Measurements from ENCODE around the gene IGSF23. TPM values are rescaled to one million over a fixed set of nuclear protein-coding genes. Genes with fewer than 3 reads are reported as not detected.

IGSF23 gene
- total and polyA plus RNA-seq, 2 of the 13 experiments (the other 11 are each of a cell fraction or from before 2014, with no cell fraction given): 2.3 to 8.8 TPM

DNA sequence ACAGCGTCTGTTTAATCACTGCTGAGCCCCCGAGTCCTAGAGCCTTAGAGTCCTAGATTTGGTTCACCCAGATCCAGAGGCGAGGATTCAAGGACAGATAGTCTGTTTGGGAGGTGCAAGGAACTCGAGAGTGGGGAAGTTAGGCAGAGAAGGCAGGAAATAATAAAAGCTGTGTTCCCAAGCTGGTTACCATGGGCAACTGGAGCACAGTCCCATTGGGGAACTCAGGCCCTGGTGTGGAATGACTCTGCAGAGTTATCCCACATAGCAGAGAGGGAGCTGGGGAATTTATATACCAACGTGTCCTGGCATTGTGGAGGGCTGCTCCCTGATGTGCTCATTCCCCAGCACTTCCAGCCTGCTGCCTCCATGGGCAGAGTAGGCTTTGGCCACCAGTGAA, 9.7 kb downstream of the IGSF23 start:
- ATAC-seq (no peak), FAIRE-seq (no peak), DNase-seq (ENCODE audit: low spot score) (no peak)
- Histone ChIP-seq H3K79me2 (ENCODE audit: insufficient read depth, low read length) (no peaks in the 10 kb centered on the region), H4K20me1 (ENCODE audit: insufficient read depth, low read length) (no peaks in the 10 kb centered on the region), H3K36me3 (replicated peaks in 1 of 2; ENCODE audit: control insufficient read depth in 1 of 2, insufficient read depth in 2 of 2, low read length in 2 of 2) (peaks cover 0 to 9% of the 10 kb centered on the region in 2 experiments; a peak in 3 of 5 replicates), H3K4me3 (replicated peaks in 1 of 3; ENCODE audit: insufficient read depth in 1 of 3, low read depth in 2 of 3, low read length in 3 of 3) (no peak overlapping the region), H3K27me3 (ENCODE audit: control insufficient read depth in 1 of 2, insufficient read depth in 2 of 2, low read length in 2 of 2) (no peaks in the 10 kb centered on the region), H3K4me2 (ENCODE audit: low read depth, low read length) (no peak overlapping the region), H2AFZ (ENCODE audit: low read length) (no peak overlapping the region), H3K9ac (ENCODE audit: insufficient read depth, low read depth, low read length) (no peak overlapping the region), H3K27ac (ENCODE audit: extremely low read length, insufficient read depth, low read length) (peak overlapping the region; percentile 25), H3K4me1 (ENCODE audit: insufficient read depth, low read length) (peaks cover 64% of the 10 kb centered on the region), H3K9me3 (ENCODE audit: low read length) (no peaks in the 10 kb centered on the region)
- in situ Hi-C loops (cut with HindIII; ENCODE audit: extremely low pct_ligation_motif_present, low pct_unique_long_range_greater_than_20kb) (no loop called here), intact Hi-C loops (cut with micrococcal nuclease; ENCODE audit: unreplicated experiment) (no loop called here)
- ChIA-PET POLR2A (interaction anchor here (6.0 kb wide), 1 partner anchor 9 kb away, joined by 87 read pairs; the partner anchor contains the start of gene IGSF23), CTCF (ENCODE audit: low intra/inter-chr PET ratio, low total read pairs) (no interaction called here)
- WGBS (ENCODE audit: low lambda C conversion rate): 93% methylated on average over 5 of the region's 5 CpGs
- BruUV-seq (replicated peaks): no TSS peak
- TF ChIP-seq MTA1 (CRISPR knock-in tag; IDR thresholded peaks at IDR 0.05; ENCODE audit: borderline replicate concordance): no peak
- TF ChIP-seq, protein P1, sequence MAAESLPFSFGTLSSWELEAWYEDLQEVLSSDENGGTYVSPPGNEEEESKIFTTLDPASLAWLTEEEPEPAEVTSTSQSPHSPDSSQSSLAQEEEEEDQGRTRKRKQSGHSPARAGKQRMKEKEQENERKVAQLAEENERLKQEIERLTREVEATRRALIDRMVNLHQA (CRISPR knock-in tag; IDR thresholded peaks at IDR 0.05): no peak
- TF ChIP-seq ZNF383 (CRISPR knock-in tag; IDR thresholded peaks at IDR 0.05; ENCODE audit: borderline replicate concordance): no peak
- TF ChIP-seq RFX1 (IDR thresholded peaks at IDR 0.05): peak; percentile 40; the same call in 1 of the 2 replicates

DNA sequence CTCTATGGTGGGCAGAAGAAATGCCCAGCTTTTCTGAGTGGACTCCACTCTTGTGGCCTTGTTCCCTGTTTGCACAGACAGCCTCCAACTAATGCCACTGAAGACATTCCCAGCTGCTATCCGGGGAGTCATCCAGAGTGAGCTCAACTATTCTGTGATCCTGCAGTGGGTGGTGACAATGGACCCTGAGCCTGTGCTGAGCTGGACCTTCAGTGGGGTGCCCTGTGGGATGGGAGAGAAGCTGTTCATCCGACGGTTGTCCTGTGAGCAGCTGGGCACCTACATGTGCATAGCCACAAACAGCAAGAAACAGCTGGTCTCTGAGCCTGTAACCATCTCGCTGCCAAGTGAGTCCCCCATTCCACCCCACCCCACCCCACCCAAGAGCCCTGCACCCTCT, 10.3 kb downstream of the IGSF23 start:
- WGBS (ENCODE audit: low lambda C conversion rate): 70% methylated on average over 2 of the region's 4 CpGs
- no peaks in the 10 kb centered on the region for H4K20me1 ChIP-seq (ENCODE audit: insufficient read depth, low read length)
- no peak overlapping the region for H3K9ac ChIP-seq (ENCODE audit: insufficient read depth, low read depth, low read length)
- intact Hi-C loops (cut with micrococcal nuclease; ENCODE audit: unreplicated experiment): no loop called here
- ChIA-PET POLR2A (interaction anchor here (6.0 kb wide), 1 partner anchor 10 kb away, joined by 87 read pairs; the partner anchor contains the start of gene IGSF23), CTCF (ENCODE audit: low intra/inter-chr PET ratio, low total read pairs) (no interaction called here)
- peaks cover 64% of the 10 kb centered on the region for H3K4me1 ChIP-seq (ENCODE audit: insufficient read depth, low read length)
- BruUV-seq (replicated peaks): no TSS peak
- no peaks in the 10 kb centered on the region for H3K79me2 ChIP-seq (ENCODE audit: insufficient read depth, low read length)
- in situ Hi-C loops (cut with HindIII; ENCODE audit: extremely low pct_ligation_motif_present, low pct_unique_long_range_greater_than_20kb): no loop called here
- no peak for TF ChIP-seq FOXA3 (CRISPR knock-in tag; IDR thresholded peaks at IDR 0.05)
- no peak overlapping the region for H3K4me3 ChIP-seq (replicated peaks in 1 of 3; ENCODE audit: insufficient read depth in 1 of 3, low read depth in 2 of 3, low read length in 3 of 3)
- DNase-seq (ENCODE audit: low spot score) (no peak), FAIRE-seq (no peak), ATAC-seq (no peak)
- peaks cover 0 to 9% of the 10 kb centered on the region in 2 experiments; a peak in 4 of 5 replicates for H3K36me3 ChIP-seq (replicated peaks in 1 of 2; ENCODE audit: control insufficient read depth in 1 of 2, insufficient read depth in 2 of 2, low read length in 2 of 2)
- H2AFZ ChIP-seq (ENCODE audit: low read length): no peak overlapping the region
- no peaks in the 10 kb centered on the region for H3K27me3 ChIP-seq (ENCODE audit: control insufficient read depth in 1 of 2, insufficient read depth in 2 of 2, low read length in 2 of 2)
- H3K9me3 ChIP-seq (ENCODE audit: low read length): no peaks in the 10 kb centered on the region
- no peak overlapping the region for H3K27ac ChIP-seq (ENCODE audit: extremely low read length, insufficient read depth, low read length)
- H3K4me2 ChIP-seq (ENCODE audit: low read depth, low read length): no peak overlapping the region
